Trophoblast cell (in vitro differentiated cells and primary cell): ENCODE measurements around the gene GDI1.
"Not testable (repeated sequence)": the region's sequence is repeated elsewhere in the genome, so short reads cannot be mapped to it uniquely, and the experiment has no call there.

Source experiments
- DNase-seq, 2 donors: peaks; one replicate each; pipeline ENCODE4 v3.0.0-alpha.2; 2016
- H2AFZ ChIP-seq: 2 replicates; pipeline ENCODE4 v1.6.1; 2013; ENCODE audit warnings: low read length, moderate library complexity, mild to moderate bottlenecking; ENCODE audit not compliant: insufficient read depth, poor library complexity
- H2AK5ac ChIP-seq: 2 replicates; pipeline ENCODE4 v1.6.1; 2013; ENCODE audit warnings: mild to moderate bottlenecking, low read length
- H2BK120ac ChIP-seq: 2 replicates; pipeline ENCODE4 v1.6.1; 2013; ENCODE audit warnings: low read length, mild to moderate bottlenecking, moderate library complexity; ENCODE audit not compliant: insufficient read depth, poor library complexity
- H2BK12ac ChIP-seq: 2 replicates; pipeline ENCODE4 v1.6.1; 2013; ENCODE audit warnings: mild to moderate bottlenecking, low read length, moderate library complexity
- H2BK5ac ChIP-seq: 2 replicates; pipeline ENCODE4 v1.6.1; 2013; ENCODE audit warnings: low read length, low read depth, moderate library complexity, mild to moderate bottlenecking; ENCODE audit not compliant: poor library complexity
- H3K14ac ChIP-seq: 2 replicates; pipeline ENCODE4 v1.6.1; 2013; ENCODE audit warnings: mild to moderate bottlenecking, low read length
- H3K18ac ChIP-seq: 2 replicates; pipeline ENCODE4 v1.6.1; 2013; ENCODE audit warnings: mild to moderate bottlenecking, low read length
- H3K23ac ChIP-seq: 2 replicates; pipeline ENCODE4 v1.6.1; 2013; ENCODE audit warnings: low read length
- H3K27ac ChIP-seq: 2 replicates; pipeline ENCODE4 v1.5.1; 2013; ENCODE audit warnings: low read depth, mild to moderate bottlenecking, inconsistent platforms, low read length, moderate library complexity
- H3K27me3 ChIP-seq: 2 replicates; pipeline ENCODE4 v1.6.1; 2013; ENCODE audit warnings: inconsistent platforms, mild to moderate bottlenecking, low read length, moderate library complexity; ENCODE audit not compliant: insufficient read depth
- H3K36me3 ChIP-seq, 2 experiments: 1 replicate in 1 of 2; 2 replicates in 1 of 2; pipeline ENCODE4 v1.6.1; 2013; ENCODE audit warnings: low read length in 2 of 2, mild to moderate bottlenecking in 2 of 2, moderate library complexity in 1 of 2; ENCODE audit not compliant: insufficient read depth in 2 of 2, control insufficient read depth in 1 of 2
- H3K4ac ChIP-seq: 2 replicates; pipeline ENCODE4 v1.6.1; 2013; ENCODE audit warnings: low read depth, mild to moderate bottlenecking, low read length, moderate library complexity
- H3K4me1 ChIP-seq, 2 experiments: 1 replicate in 1 of 2; 2 replicates in 1 of 2; pipeline ENCODE4 v1.6.1; 2013; ENCODE audit warnings: low read length in 2 of 2, mild to moderate bottlenecking in 2 of 2, moderate library complexity in 1 of 2; ENCODE audit not compliant: insufficient read depth in 2 of 2, control insufficient read depth in 1 of 2
- H3K4me2 ChIP-seq: 2 replicates; pipeline ENCODE4 v1.6.1; 2013; ENCODE audit warnings: inconsistent platforms, mild to moderate bottlenecking, low read length, moderate library complexity
- H3K4me3 ChIP-seq: 2 replicates; pipeline ENCODE4 v1.5.1; 2013; ENCODE audit warnings: mild to moderate bottlenecking, low read depth, low read length, inconsistent platforms
- H3K79me1 ChIP-seq: one replicate; pipeline ENCODE4 v1.6.1; 2013; ENCODE audit warnings: low read length
- H3K79me2 ChIP-seq: 2 replicates; pipeline ENCODE4 v1.6.1; 2013; ENCODE audit warnings: low read length, mild to moderate bottlenecking; ENCODE audit not compliant: control insufficient read depth, insufficient read depth, poor library complexity
- H3K9ac ChIP-seq: 2 replicates; pipeline ENCODE4 v1.6.1; 2013; ENCODE audit warnings: mild to moderate bottlenecking, low read length
- H3K9me3 ChIP-seq: 2 replicates; pipeline ENCODE4 v1.6.1; 2013; ENCODE audit warnings: low read depth, mild to moderate bottlenecking, control low read depth, inconsistent platforms, low read length; ENCODE audit not compliant: insufficient read depth
- H4K12ac ChIP-seq: 2 replicates; pipeline ENCODE4 v1.6.1; 2013; ENCODE audit warnings: low read depth, mild to moderate bottlenecking, low read length, moderate library complexity
- H4K8ac ChIP-seq: 2 replicates; pipeline ENCODE4 v1.6.1; 2013; ENCODE audit warnings: low read depth, mild to moderate bottlenecking, low read length, moderate library complexity
- H4K91ac ChIP-seq: one replicate; pipeline ENCODE4 v1.6.1; 2013; ENCODE audit warnings: low read depth, mild to moderate bottlenecking, low read length, moderate library complexity
- WGBS: extraction: QIAGEN DNeasy Blood & Tissue Kit; methylation state at CpG from one replicate; pipeline ENCODE4 v1.1.7; 2013; ENCODE audit warnings: missing lambda C conversion rate; ENCODE audit not compliant: insufficient read length, insufficient coverage; ENCODE audit errors: extremely low coverage; 5-methylcytosine and 5-hydroxymethylcytosine counted together

The GDI1 gene

DNA sequence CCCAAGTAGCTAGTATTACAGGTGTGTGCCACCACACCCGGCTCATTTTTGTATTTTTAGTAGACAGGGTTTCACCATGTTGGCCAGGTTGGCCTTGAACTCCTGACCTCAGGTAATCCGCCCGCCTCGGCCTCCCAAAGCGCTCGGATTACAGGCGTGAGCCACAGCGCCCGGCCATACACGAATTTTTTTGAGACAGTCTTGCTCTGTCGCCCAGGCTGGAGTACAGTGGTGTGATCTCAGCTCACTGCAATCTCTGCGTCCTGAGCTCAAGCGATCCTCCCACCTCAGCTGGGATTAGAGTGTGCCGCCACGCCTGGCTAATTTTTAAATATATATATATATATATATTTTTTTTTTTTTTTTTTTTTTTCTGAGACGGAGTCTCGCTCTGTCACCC lies 40.6 kb upstream of the GDI1 start:
- H3K79me2 ChIP-seq, H2BK120ac ChIP-seq, H2AK5ac ChIP-seq, H4K91ac ChIP-seq, H3K4me2 ChIP-seq, H2BK12ac ChIP-seq, H3K4ac ChIP-seq, H3K23ac ChIP-seq, H3K27me3 ChIP-seq, H3K27ac ChIP-seq, H2BK5ac ChIP-seq, H3K9me3 ChIP-seq, H3K4me3 ChIP-seq, H4K12ac ChIP-seq, H2AFZ ChIP-seq, DNase-seq, H3K4me1 ChIP-seq, H3K14ac ChIP-seq, H4K8ac ChIP-seq, H3K18ac ChIP-seq, H3K9ac ChIP-seq: not testable (repeated sequence)
- peaks cover 24% of the 10 kb centered on the region in 2 experiments for H3K36me3 ChIP-seq
- no CpG with 5 or more reads among the region's 17 CpGs for WGBS
- peaks cover 15% of the 10 kb centered on the region for H3K79me1 ChIP-seq

DNA sequence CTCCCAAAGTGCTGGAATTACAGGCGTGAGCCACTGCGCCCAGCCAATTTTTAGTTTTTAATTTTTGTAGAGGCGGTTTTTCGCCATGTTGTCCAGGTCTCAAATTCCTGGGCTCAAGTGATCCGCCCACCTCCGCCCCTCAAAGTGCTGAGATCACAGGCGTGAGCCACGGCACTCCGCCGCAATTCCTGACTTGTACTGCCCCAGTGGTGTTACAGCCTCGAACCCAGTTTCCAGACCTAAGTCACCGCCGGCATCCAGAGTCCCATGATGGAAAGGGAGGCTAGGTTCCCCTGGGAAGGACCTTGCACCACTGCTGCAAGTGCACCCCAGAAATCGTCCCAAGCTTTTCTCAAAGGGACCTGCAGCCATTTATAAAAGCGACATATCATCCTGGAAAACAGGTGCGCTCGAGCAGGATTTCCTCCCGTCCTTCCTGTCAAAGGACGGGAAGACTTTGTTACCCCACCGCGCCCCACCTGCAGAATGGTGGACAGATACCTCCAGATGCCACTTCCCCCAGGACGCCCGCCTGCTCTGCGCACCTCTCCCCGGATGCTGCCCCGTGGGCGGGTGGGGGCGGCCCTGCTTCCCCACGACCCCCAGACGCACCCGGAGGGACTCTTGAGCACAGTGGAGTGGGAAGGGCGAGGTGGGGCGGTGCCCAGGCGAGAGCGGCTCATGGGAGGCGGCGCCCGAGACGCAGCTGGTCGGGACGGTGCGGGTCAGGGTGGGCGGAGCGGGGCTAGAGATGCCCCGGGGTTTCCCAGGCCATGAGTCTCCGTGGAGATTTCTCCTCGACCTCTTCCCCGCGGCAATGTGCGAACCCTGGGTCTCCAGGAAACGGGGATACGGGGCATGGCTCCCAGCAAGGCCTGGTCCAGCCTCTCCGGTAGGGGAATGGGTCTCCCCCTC lies 39.7 kb upstream of the GDI1 start:
- Histone ChIP-seq H3K4ac (peak overlapping the region; percentile 57), H3K4me3 (peak overlapping the region; percentile 70), H3K18ac (peak overlapping the region; percentile 73), H3K4me2 (peak overlapping the region; percentile 80), H3K79me1 (peaks cover 15% of the 10 kb centered on the region), H4K91ac (peak overlapping the region; percentile 91), H2BK120ac (peak overlapping the region; percentile 73), H3K14ac (peak overlapping the region; percentile 71), H4K8ac (peak overlapping the region; percentile 75), H2AK5ac (no peak overlapping the region), H3K27me3 (no peaks in the 10 kb centered on the region), H3K36me3 (peaks cover 24% of the 10 kb centered on the region in 2 experiments), H3K4me1 (peaks cover 0 to 3% of the 10 kb centered on the region in 2 experiments), H4K12ac (peak overlapping the region; percentile 81), H3K27ac (peak overlapping the region; percentile 94), H2AFZ (peak overlapping the region; percentile 43), H3K9ac (peak overlapping the region; percentile 84), H2BK12ac (no peak overlapping the region), H3K23ac (no peak overlapping the region), H3K9me3 (peaks cover 1% of the 10 kb centered on the region), H3K79me2 (peaks cover 7% of the 10 kb centered on the region), H2BK5ac (peak overlapping the region; percentile 60)
- peak; percentile 82 for DNase-seq
- no CpG with 5 or more reads among the region's 53 CpGs for WGBS

- no peaks in the 10 kb centered on the region for H3K27me3 ChIP-seq
- peak within 1 kb of the TSS; percentile 87 for H3K18ac ChIP-seq
- peak; percentile 93 to 95 for DNase-seq
- peak within 1 kb of the TSS; percentile 80 for H3K4me2 ChIP-seq
- H2BK5ac ChIP-seq: peak within 1 kb of the TSS; percentile 92
- H3K23ac ChIP-seq: no peak within 1 kb of the TSS
- WGBS: no CpG with 5 or more reads among the region's 69 CpGs
- peak within 1 kb of the TSS; percentile 92 for H4K12ac ChIP-seq
- H3K4ac ChIP-seq: peak within 1 kb of the TSS; percentile 98
- H3K79me2 ChIP-seq: peaks cover 7% of the 10 kb centered on the region
- peaks cover 15% of the 10 kb centered on the region for H3K79me1 ChIP-seq
- peak within 1 kb of the TSS; percentile 93 for H4K8ac ChIP-seq
- peak within 1 kb of the TSS; percentile 91 for H3K9ac ChIP-seq
- H2BK12ac ChIP-seq: no peak within 1 kb of the TSS
- H3K27ac ChIP-seq: peak within 1 kb of the TSS; percentile 94
- H4K91ac ChIP-seq: peak within 1 kb of the TSS; percentile 91
- peak within 1 kb of the TSS; percentile 43 for H2AFZ ChIP-seq
- H2AK5ac ChIP-seq: peak within 1 kb of the TSS; percentile 94
- peak within 1 kb of the TSS; percentile 93 for H2BK120ac ChIP-seq
- H3K4me1 ChIP-seq: peaks cover 0 to 3% of the 10 kb centered on the region in 2 experiments
- peaks cover 24 to 27% of the 10 kb centered on the region in 2 experiments for H3K36me3 ChIP-seq
- H3K4me3 ChIP-seq: peak within 1 kb of the TSS; percentile 91
- peak within 1 kb of the TSS; percentile 90 for H3K14ac ChIP-seq
- peaks cover 1% of the 10 kb centered on the region for H3K9me3 ChIP-seq
Measured at GRCh38 chrX:154397888-154398667, 38.9 kb upstream of the GDI1 start, which contains the start of gene RPL10. Gene RPL10, plus strand, starts transcription at chrX:154398377. Its CDS starts 143 bp downstream, at chrX:154398520.
